ENCODE measurements around the gene C9orf153.

The C9orf153 gene

GRCh38 chr9:86185872-86186271, 73.6 kb downstream of the C9orf153 start:
- H3K9me2 ChIP-seq (ENCODE audit: low read depth, low read length), result no peaks in the 10 kb centered on the region
- H3K4me3 ChIP-seq (ENCODE audit: low read depth, low read length, poor library complexity, severe bottlenecking), result no peak overlapping the region
- no peaks in the 10 kb centered on the region for H4K20me1 ChIP-seq (ENCODE audit: insufficient read depth, low read length)
- H3K36me3 ChIP-seq (ENCODE audit: insufficient read depth, low read length), result no peaks in the 10 kb centered on the region
- H3K79me2 ChIP-seq (ENCODE audit: insufficient read depth, low read length), result no peaks in the 10 kb centered on the region
- no peak overlapping the region for H3K9ac ChIP-seq (ENCODE audit: low read length)
- H3K9me3 ChIP-seq (ENCODE audit: low read length), result no peaks in the 10 kb centered on the region
- H3K27me3 ChIP-seq (ENCODE audit: insufficient read depth, low read length), result no peaks in the 10 kb centered on the region
- no peak overlapping the region for H2AFZ ChIP-seq (ENCODE audit: low read length)
- TF ChIP-seq EZH2 (IDR thresholded peaks at IDR 0.05; ENCODE audit: borderline replicate concordance, low read length) (no peak), CTCF (IDR thresholded peaks at IDR 0.05; ENCODE audit: low read length) (no peak)
- H3K4me2 ChIP-seq (ENCODE audit: low read length), result no peak overlapping the region
- H3K4me1 ChIP-seq (ENCODE audit: insufficient read depth, low read length, severe bottlenecking), result no peaks in the 10 kb centered on the region
- no peak overlapping the region for H3K27ac ChIP-seq (ENCODE audit: low read depth, low read length, poor library complexity, severe bottlenecking)
- H3F3A ChIP-seq (ENCODE audit: insufficient read depth, low read length), result no peaks in the 10 kb centered on the region

DNA sequence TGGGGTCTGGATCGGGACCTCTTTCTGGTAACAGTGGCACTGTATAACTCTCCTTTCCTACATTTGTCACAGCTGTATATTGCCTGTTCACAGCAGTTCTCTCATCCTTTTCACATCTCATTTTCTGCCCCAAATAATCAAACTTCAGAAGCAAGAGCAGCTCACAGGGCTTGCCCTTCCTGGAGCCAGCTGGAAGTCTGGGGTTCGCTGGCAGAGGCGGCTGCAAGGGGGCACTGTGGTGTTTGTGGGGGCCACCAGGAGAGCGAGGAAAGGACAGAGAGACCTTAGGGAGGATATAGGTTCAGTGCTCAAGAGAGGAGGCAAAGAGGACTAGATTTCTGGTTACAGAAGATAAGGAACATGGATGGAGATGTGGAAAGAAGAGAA, 75.3 kb downstream of the C9orf153 start:
- H3K4me1 ChIP-seq (ENCODE audit: insufficient read depth, low read length, severe bottlenecking), result no peaks in the 10 kb centered on the region
- H3F3A ChIP-seq (ENCODE audit: insufficient read depth, low read length), result no peaks in the 10 kb centered on the region
- no peak overlapping the region for H3K27ac ChIP-seq (ENCODE audit: low read depth, low read length, poor library complexity, severe bottlenecking)
- no peaks in the 10 kb centered on the region for H3K27me3 ChIP-seq (ENCODE audit: insufficient read depth, low read length)
- H3K4me2 ChIP-seq (ENCODE audit: low read length), result no peak overlapping the region
- H3K9me2 ChIP-seq (ENCODE audit: low read depth, low read length), result no peaks in the 10 kb centered on the region
- no peaks in the 10 kb centered on the region for H3K79me2 ChIP-seq (ENCODE audit: insufficient read depth, low read length)
- no peak overlapping the region for H3K9ac ChIP-seq (ENCODE audit: low read length)
- H3K36me3 ChIP-seq (ENCODE audit: insufficient read depth, low read length), result no peaks in the 10 kb centered on the region
- no peaks in the 10 kb centered on the region for H4K20me1 ChIP-seq (ENCODE audit: insufficient read depth, low read length)
- no peaks in the 10 kb centered on the region for H3K9me3 ChIP-seq (ENCODE audit: low read length)
- H2AFZ ChIP-seq (ENCODE audit: low read length), result no peak overlapping the region
- no peak for TF ChIP-seq EZH2 (IDR thresholded peaks at IDR 0.05; ENCODE audit: borderline replicate concordance, low read length)
- TF ChIP-seq CTCF (IDR thresholded peaks at IDR 0.05; ENCODE audit: low read length), result no peak
- no peak overlapping the region for H3K4me3 ChIP-seq (ENCODE audit: low read depth, low read length, poor library complexity, severe bottlenecking)

DNA sequence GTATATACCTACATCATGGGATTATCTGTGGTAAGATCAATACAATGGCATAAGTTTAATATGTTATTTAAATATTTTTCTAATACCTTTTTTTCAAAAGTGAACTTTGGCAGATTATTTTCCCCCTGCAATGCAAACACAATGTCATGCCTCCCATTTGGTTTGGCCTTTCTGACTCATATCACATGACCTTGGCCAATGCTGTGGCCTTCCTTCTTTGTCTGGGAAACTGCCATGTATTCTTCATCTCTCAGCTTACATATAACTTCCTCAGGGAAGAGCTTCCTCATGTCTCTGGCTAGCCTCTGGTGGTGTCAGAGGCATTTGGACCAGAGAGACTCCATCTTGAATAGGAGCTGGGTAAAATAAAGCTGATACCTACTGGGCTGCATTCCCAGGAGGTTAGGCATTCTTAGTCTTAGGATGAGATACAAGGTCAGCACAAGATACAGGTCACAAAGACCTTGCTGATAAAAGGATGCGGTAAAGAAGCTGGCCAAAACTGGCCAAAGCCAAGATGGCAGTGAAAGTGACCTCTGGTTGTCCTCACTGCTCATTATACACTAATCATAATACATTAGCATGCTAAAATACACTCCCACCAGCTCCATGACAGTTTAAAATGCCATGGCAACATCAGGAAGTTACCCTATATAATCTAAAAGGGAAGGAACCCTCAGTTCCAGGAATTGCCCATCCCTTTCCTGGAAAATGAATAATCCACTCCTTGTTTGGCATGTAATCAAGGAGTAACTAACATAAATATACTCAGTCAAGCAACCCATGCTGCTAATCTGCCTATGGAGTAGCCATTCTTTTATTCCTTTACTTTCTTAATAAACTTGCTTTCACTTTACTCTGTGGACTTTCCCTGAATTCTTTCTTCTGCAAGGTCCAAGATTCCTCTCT, 76.0 kb downstream of the C9orf153 start:
- H2AFZ ChIP-seq (ENCODE audit: low read length), result no peak overlapping the region
- no peak overlapping the region for H3K9ac ChIP-seq (ENCODE audit: low read length)
- H3K79me2 ChIP-seq (ENCODE audit: insufficient read depth, low read length), result no peaks in the 10 kb centered on the region
- TF ChIP-seq CTCF (IDR thresholded peaks at IDR 0.05; ENCODE audit: low read length) (no peak), EZH2 (IDR thresholded peaks at IDR 0.05; ENCODE audit: borderline replicate concordance, low read length) (no peak)
- H3K4me3 ChIP-seq (ENCODE audit: low read depth, low read length, poor library complexity, severe bottlenecking), result no peak overlapping the region
- H3K9me2 ChIP-seq (ENCODE audit: low read depth, low read length), result no peaks in the 10 kb centered on the region
- H3K36me3 ChIP-seq (ENCODE audit: insufficient read depth, low read length), result no peaks in the 10 kb centered on the region
- H3K9me3 ChIP-seq (ENCODE audit: low read length), result no peaks in the 10 kb centered on the region
- H3K4me1 ChIP-seq (ENCODE audit: insufficient read depth, low read length, severe bottlenecking), result no peaks in the 10 kb centered on the region
- no peak overlapping the region for H3K27ac ChIP-seq (ENCODE audit: low read depth, low read length, poor library complexity, severe bottlenecking)
- no peaks in the 10 kb centered on the region for H3F3A ChIP-seq (ENCODE audit: insufficient read depth, low read length)
- no peaks in the 10 kb centered on the region for H3K27me3 ChIP-seq (ENCODE audit: insufficient read depth, low read length)
- no peaks in the 10 kb centered on the region for H4K20me1 ChIP-seq (ENCODE audit: insufficient read depth, low read length)
- H3K4me2 ChIP-seq (ENCODE audit: low read length), result no peak overlapping the region
